ENCODE measurements around the gene KDM7A.

- TF ChIP-seq ZNF138 (tag by site-specific recombination; IDR thresholded peaks at IDR 0.05; ENCODE audit: borderline replicate concordance) (no peak), ZNF324 (tag by site-specific recombination; IDR thresholded peaks at IDR 0.05) (no peak), ZBTB10 (tag by site-specific recombination; IDR thresholded peaks at IDR 0.05) (no peak), ZBTB7A (tag by site-specific recombination; IDR thresholded peaks at IDR 0.05; ENCODE audit: low read depth) (no peak), ZNF311 (tag by site-specific recombination; IDR thresholded peaks at IDR 0.05; ENCODE audit: borderline replicate concordance) (no peak), GLI2 (tag by site-specific recombination; IDR thresholded peaks at IDR 0.05; ENCODE audit: borderline replicate concordance, low read depth) (no peak), ZNF426 (tag by site-specific recombination; IDR thresholded peaks at IDR 0.05) (no peak), YY2 (tag by site-specific recombination; IDR thresholded peaks at IDR 0.05) (no peak)
These were observed 48.9 kb upstream of the KDM7A start for GRCh38 chr7:140225562-140226249.

Measured in HEK293 (cell line).